ENCODE data around the gene ACKR1.

Gene ACKR1

GRCh38 chr1:159204161-159205141 lies at the start of gene ACKR1:
TSS of gene ACKR1 (plus strand) at chr1:159204875. CDS start at chr1:159204960, 85 bp downstream.
- DNase-seq (ENCODE audit: low read depth in 2 of 2): no peak

- DNase-seq (ENCODE audit: low read depth in 2 of 2): peak; percentile 43 to 46
Measured at GRCh38 chr1:159161001-159161718, 43.5 kb upstream of the ACKR1 start.

GRCh38 chr1:159161719-159162026 lies 43.0 kb upstream of the ACKR1 start:
- no peak for DNase-seq (ENCODE audit: low read depth in 2 of 2)

- no peak for DNase-seq (ENCODE audit: low read depth in 2 of 2)
Measured at GRCh38 chr1:159162516-159163265, 42.0 kb upstream of the ACKR1 start.

- no peak for DNase-seq (ENCODE audit: low read depth in 2 of 2)
Measured at GRCh38 chr1:159163614-159164228, 41.0 kb upstream of the ACKR1 start.

- no peak for DNase-seq (ENCODE audit: low read depth in 2 of 2)
Measured at GRCh38 chr1:159168043-159168442, 36.6 kb upstream of the ACKR1 start.

- no peak for DNase-seq (ENCODE audit: low read depth in 2 of 2)
Measured at GRCh38 chr1:159170639-159171038, 34.0 kb upstream of the ACKR1 start.

- DNase-seq (ENCODE audit: low read depth in 2 of 2): no peak
Measured at GRCh38 chr1:159171254-159171687, 33.4 kb upstream of the ACKR1 start, which contains the start of gene CADM3. TSS of gene CADM3 (plus strand) at chr1:159171615. CDS start at chr1:159171766, 151 bp downstream.

DNA sequence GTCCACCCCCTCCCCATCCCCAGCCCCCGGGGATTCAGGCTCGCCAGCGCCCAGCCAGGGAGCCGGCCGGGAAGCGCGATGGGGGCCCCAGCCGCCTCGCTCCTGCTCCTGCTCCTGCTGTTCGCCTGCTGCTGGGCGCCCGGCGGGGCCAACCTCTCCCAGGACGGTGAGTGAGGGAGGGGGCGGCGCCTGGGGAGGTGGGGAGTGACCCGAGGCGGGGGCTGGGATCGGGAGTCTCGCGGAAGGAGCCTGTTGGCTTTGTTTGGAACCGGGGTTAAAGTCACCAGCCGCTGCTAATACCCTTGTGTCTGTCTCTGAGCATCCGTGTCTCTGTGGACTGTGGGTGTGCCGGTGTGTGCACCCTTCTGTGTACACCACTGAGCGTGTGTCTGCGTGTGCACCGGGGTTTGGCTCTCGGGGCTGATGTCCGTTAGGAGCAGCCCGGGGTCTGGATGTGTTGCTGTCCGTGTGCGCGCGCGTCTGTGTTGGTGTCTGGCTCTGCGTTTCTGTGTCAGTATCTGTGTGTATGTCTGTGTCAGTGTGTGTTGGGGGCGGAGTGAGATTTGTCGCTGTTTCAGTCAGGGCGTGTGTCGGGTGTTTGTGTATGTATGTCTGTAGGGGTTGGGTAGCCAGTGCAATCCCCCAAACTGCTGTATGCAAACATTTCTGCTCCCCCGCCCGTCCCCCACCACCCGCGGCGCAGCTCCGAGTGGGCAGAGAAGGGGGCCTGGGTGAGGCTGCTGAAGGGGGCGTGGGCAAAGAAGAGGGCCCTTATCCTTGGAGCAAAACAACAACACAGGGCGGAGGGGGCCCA lies 32.8 kb upstream of the ACKR1 start:
- DNase-seq (ENCODE audit: low read depth in 2 of 2): no peak

DNA sequence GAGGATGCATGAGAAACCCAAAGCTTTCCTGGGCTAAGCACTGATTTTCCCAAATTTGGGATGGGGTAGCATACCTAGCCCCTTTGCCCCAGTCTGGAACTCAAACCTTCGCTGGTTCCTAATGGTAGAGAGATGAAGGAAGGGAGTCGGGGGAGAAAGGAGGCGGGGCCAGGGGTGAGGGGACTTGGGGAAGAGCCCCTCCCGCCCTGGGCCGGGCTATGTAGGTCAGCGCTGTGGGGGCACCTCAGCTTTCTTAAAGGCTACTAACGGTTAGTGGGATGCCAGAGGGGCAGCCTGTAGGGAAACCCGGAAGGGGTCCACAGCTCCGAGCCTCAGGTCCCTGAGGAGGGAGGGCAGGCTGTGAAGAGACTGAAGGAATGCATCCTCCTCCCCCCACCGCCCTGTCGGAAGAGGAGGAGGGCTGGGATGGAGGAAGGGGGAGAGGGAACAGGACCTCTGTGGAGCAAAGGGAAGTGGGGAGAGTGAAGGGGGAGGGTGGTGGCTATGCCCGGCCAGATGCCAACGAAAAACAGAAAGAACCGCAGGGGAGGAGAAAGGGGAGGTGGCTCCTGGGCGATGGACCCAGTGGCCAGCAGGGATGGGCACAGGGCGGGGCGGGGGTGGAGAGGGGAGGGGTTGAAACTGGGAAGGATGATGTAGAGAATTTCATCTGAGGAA lies 31.9 kb upstream of the ACKR1 start:
- DNase-seq (ENCODE audit: low read depth in 2 of 2): no peak

DNA sequence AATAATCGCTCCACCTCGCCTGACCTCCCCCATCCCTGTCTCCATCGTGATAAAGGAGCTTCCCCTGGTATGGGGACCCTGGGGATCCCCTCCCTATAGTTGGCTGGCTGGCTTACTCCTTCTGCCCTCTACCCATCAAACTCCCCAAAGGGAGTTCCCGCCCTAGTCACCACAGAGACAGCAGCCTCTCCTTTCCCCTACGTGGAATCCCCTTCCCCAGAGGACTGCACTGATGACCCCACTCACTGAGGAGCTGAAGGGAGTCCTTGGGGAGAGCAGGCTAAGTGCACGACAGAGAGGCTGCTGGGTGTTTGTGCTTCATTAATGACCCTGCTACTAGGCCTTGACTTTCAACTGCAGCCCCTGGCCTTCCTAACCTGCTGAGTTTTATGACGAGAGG lies 31.4 kb upstream of the ACKR1 start:
- DNase-seq (ENCODE audit: low read depth in 2 of 2): no peak

DNA sequence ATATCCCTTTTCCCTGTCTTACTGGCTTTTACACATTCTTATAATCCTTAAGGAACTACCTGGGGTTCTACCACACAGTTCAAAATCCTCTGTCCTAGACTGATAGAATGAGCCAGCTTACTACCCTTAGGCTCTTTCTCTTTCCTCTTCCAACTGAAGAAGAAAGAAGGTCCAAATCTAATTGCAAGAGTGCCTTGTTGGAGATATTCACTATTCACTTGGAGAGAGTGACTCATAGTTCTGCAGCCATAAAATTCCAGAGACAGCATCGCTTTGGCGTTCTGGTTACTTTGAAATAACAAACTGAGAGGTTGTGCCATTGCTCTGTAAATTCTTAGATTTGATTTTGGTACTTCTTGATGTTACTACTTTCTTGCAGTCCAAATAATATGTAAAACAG lies 29.1 kb upstream of the ACKR1 start:
- DNase-seq (ENCODE audit: low read depth in 2 of 2): no peak

DNA sequence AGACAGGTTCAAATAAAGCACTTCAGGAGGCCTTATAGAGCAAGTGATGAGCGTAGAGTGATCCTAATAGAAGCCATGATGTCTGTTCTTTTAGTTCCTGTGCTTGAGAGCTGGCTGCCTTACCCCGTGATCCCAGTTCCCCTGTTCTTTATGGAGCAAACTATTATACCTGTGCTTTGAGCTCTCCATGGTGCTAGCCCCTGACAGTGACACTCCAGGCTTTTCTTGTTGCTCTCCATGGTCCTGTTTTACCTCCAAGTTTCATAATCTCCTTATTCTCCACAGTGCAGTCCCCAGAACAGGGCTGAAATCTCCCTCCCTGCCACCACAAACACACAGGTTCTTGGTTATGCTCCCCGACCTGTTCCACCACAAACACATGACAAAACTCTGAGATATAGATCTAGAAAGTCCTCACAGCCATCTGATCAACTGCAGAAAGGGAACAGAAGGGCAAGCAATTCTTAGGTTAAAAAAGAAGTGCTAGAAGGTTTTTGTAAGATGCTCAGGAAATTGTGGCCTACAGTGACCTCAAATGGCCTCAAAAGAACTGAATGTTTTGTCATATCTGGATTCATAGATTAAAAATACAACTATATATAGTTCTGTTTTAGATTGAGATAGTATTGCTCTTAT lies 27.3 kb upstream of the ACKR1 start:
- no peak for DNase-seq (ENCODE audit: low read depth in 2 of 2)

DNA sequence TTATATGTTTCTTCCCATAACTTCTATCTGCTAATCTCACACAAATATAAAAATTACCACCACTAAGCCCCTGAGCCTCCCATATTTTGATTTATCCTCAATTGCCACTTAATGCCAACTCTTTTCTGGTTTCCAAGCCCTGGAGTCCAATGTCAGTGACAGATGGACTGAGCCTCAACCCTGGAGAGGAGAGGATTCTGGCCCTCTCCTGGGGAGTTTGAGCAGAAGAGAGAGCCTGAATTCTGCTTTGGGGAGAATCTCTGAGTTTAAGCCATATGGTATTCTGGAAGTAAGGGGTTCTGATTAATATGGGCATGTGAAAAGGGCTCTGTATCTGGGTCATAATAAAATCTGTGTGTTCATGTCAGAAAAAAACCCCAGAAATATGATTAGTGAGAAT lies 24.8 kb upstream of the ACKR1 start:
- no peak for DNase-seq (ENCODE audit: low read depth in 2 of 2)

DNA sequence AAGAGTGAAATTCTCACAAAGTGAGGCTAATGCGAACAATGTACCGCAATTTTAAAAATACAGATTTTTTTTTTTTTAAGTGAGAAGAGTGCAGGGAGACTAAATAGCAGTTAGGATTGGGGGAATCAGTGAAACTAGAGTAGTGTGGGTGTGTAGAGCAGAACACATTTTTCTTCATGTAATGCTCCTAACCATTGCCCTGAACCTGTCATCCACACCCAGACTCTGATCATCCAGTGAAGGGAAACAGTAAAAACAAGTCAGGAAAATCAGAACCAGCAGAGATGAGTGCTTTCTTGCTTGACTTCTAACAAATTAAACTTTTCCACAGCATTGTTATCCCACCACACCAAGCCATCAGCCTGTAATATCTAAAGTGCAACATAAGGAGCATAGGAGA lies 24.2 kb upstream of the ACKR1 start:
- DNase-seq (ENCODE audit: low read depth in 2 of 2): no peak

GRCh38 chr1:159181328-159182024 lies 23.2 kb upstream of the ACKR1 start:
- no peak for DNase-seq (ENCODE audit: low read depth in 2 of 2)

DNA sequence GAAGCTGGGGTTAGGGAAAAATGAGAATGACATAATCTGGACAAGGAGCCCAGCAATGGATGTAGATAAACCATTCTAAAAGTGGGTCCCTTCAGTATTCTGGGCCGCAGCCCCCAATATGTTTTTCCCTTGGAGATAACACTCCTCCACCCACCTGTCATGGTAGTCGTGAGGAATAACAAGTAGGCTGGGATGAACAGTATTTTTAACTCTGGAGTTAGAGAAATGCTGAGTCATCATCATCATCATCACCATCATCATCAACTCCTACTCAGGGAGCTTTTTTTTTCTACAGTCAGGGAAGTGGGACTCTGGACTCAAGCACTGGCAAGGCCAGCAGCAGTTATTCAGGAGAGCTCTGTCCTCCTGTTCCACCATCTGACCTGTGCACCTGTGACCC lies 20.5 kb upstream of the ACKR1 start:
- no peak for DNase-seq (ENCODE audit: low read depth in 2 of 2)

GRCh38 chr1:159185121-159185520 lies 19.6 kb upstream of the ACKR1 start:
- no peak for DNase-seq (ENCODE audit: low read depth in 2 of 2)

DNA sequence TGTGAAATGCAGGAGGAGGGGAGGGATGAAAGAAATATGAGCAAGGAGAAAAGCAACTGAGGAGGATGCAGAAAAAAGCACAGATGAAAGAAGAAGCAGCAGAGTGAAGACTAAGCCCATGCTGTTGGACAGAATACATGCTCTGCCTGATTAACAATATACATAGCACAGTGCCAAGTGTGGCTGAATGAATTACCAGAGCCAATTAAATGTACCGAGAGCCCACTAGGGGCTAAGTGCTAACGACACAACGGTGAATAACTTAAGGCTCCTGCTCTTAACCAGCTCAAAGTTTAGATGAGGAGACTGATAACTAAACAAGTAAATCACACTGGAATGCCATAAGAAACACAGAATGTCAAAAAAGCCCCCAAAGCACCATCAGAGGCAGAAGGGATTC lies 17.6 kb upstream of the ACKR1 start:
- no peak for DNase-seq (ENCODE audit: low read depth in 2 of 2)
